ENCODE results near the gene SCLT1.

The SCLT1 gene

DNA sequence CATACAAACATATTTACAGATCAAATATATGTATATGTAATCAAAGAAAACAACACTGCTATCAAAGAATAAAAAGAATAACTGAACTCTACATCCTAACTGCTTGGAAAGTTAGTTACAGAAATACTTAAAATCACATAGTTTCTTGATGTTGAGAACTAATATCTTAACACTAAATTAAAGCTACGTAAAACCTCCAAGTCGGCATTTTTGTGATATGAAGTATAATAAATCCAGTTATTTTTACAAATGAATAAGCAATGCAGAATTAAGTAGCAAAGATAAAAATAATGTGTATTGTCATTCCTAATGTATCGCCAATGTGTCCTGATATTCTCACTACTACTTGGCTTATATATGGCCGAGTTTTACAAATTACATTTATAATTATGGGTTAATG lies 215.4 kb downstream of the SCLT1 start:
- Histone ChIP-seq H3K36me3 (ENCODE audit: insufficient read depth, insufficient read length, low read length) (peaks cover 11% of the 10 kb centered on the region), H3K9me3 (ENCODE audit: insufficient read depth, low read length) (no peaks in the 10 kb centered on the region), H3K27me3 (ENCODE audit: insufficient read depth, insufficient read length) (no peaks in the 10 kb centered on the region), H3K9ac (ENCODE audit: insufficient read length, low read depth) (no peak overlapping the region), H3K4me3 (ENCODE audit: insufficient read length, low read depth) (no peak overlapping the region), H3K4me1 (ENCODE audit: insufficient read depth, insufficient read length) (no peaks in the 10 kb centered on the region)
- no peak for DNase-seq (ENCODE audit: low read depth, low spot score)
- TF ChIP-seq YY1 (IDR thresholded peaks at IDR 0.05; ENCODE audit: insufficient read depth, insufficient read length) (no peak), SUZ12 (IDR thresholded peaks at IDR 0.05; ENCODE audit: extremely low read depth, insufficient read depth, insufficient read length) (no peak)

DNA sequence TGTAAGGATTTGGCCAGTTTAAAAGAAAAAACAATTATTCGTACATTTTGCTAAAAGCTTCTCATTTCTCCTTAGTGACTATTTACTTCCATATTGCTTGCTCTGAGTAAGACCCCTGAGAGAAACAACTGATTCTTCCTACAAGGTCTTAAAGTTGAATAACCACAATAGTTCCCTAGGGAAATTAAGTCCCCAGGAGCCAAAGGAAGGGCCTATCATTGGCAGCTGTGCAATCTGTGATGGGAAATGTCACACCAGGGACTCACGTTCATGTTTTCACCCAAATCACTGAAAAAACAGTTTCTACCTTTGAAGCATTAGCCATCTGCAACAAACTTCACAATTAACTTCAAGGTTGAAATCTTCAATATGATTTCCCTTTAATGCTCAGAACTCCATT lies 217.1 kb downstream of the SCLT1 start:
- no peak overlapping the region for H3K4me3 ChIP-seq (ENCODE audit: insufficient read length, low read depth)
- no peaks in the 10 kb centered on the region for H3K4me1 ChIP-seq (ENCODE audit: insufficient read depth, insufficient read length)
- no peak for DNase-seq (ENCODE audit: low read depth, low spot score)
- no peaks in the 10 kb centered on the region for H3K27me3 ChIP-seq (ENCODE audit: insufficient read depth, insufficient read length)
- H3K9ac ChIP-seq (ENCODE audit: insufficient read length, low read depth) = no peak overlapping the region
- no peak for TF ChIP-seq SUZ12 (IDR thresholded peaks at IDR 0.05; ENCODE audit: extremely low read depth, insufficient read depth, insufficient read length)
- TF ChIP-seq YY1 (IDR thresholded peaks at IDR 0.05; ENCODE audit: insufficient read depth, insufficient read length) = no peak
- TF ChIP-seq ZNF274 (IDR thresholded peaks at IDR 0.05; ENCODE audit: low read depth, low read length) = no peak
- H3K9me3 ChIP-seq (ENCODE audit: insufficient read depth, low read length) = no peaks in the 10 kb centered on the region
- H3K36me3 ChIP-seq (ENCODE audit: insufficient read depth, insufficient read length, low read length) = peaks cover 29% of the 10 kb centered on the region

DNA sequence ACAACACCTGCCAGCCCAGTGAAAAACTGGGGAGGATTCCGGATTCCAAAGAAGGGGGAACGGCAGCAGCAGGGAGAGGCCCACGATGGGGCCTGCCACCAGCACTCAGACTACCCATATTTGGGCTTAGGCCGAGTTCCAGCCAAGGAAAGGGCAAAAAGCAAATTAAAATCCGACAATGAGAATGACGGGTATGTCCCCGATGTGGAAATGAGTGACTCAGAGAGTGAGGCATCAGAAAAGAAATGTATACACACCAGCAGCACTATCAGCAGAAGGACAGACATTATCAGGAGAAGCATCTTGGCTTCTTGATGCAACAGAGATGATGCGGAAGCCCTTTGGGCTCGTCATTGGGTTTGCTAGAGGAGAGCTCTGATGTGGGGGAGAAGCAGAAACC lies 221.4 kb downstream of the SCLT1 start:
- no peaks in the 10 kb centered on the region for H3K4me1 ChIP-seq (ENCODE audit: insufficient read depth, insufficient read length)
- TF ChIP-seq YY1 (IDR thresholded peaks at IDR 0.05; ENCODE audit: insufficient read depth, insufficient read length) (no peak), SUZ12 (IDR thresholded peaks at IDR 0.05; ENCODE audit: extremely low read depth, insufficient read depth, insufficient read length) (no peak), ZNF274 (IDR thresholded peaks at IDR 0.05; ENCODE audit: low read depth, low read length) (no peak)
- H3K27me3 ChIP-seq (ENCODE audit: insufficient read depth, insufficient read length) = no peaks in the 10 kb centered on the region
- peaks cover 70% of the 10 kb centered on the region for H3K36me3 ChIP-seq (ENCODE audit: insufficient read depth, insufficient read length, low read length)
- no peak for DNase-seq (ENCODE audit: low read depth, low spot score)
- H3K9ac ChIP-seq (ENCODE audit: insufficient read length, low read depth) = no peak overlapping the region
- H3K9me3 ChIP-seq (ENCODE audit: insufficient read depth, low read length) = no peaks in the 10 kb centered on the region
- no peak overlapping the region for H3K4me3 ChIP-seq (ENCODE audit: insufficient read length, low read depth)

- Histone ChIP-seq H3K27me3 (ENCODE audit: insufficient read depth, insufficient read length) (no peaks in the 10 kb centered on the region), H3K9me3 (ENCODE audit: insufficient read depth, low read length) (no peaks in the 10 kb centered on the region), H3K4me3 (ENCODE audit: insufficient read length, low read depth) (no peak overlapping the region), H3K4me1 (ENCODE audit: insufficient read depth, insufficient read length) (no peaks in the 10 kb centered on the region), H3K36me3 (ENCODE audit: insufficient read depth, insufficient read length, low read length) (peaks cover 85% of the 10 kb centered on the region), H3K9ac (ENCODE audit: insufficient read length, low read depth) (no peak overlapping the region)
- no peak for TF ChIP-seq ZNF274 (IDR thresholded peaks at IDR 0.05; ENCODE audit: low read depth, low read length)
- TF ChIP-seq SUZ12 (IDR thresholded peaks at IDR 0.05; ENCODE audit: extremely low read depth, insufficient read depth, insufficient read length) = no peak
- TF ChIP-seq YY1 (IDR thresholded peaks at IDR 0.05; ENCODE audit: insufficient read depth, insufficient read length) = no peak
- no peak for DNase-seq (ENCODE audit: low read depth, low spot score)
Measured at GRCh38 chr4:128869776-128870509, 223.4 kb downstream of the SCLT1 start.

DNA sequence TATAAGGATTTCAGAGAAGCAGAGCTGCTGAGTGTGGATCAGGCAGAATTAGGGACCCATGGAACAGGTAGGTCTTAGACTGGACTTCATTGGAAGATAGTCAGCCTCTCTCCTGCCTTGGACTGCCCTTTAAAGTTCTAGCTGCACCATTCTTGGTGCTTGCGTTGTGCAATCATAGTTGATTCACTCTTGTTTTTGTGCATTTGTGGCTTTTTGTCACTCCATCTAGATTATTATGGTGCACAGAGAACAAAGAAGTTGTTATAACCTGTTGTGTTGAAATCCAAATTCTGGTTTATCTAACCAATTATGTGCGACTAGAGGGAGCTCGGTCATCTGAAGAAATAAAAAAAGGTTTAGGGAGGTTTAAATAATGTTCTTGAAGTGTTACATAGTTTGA lies 224.6 kb downstream of the SCLT1 start:
- Histone ChIP-seq H3K9me3 (ENCODE audit: insufficient read depth, low read length) (no peaks in the 10 kb centered on the region), H3K36me3 (ENCODE audit: insufficient read depth, insufficient read length, low read length) (peaks cover 91% of the 10 kb centered on the region), H3K9ac (ENCODE audit: insufficient read length, low read depth) (no peak overlapping the region), H3K4me3 (ENCODE audit: insufficient read length, low read depth) (no peak overlapping the region), H3K4me1 (ENCODE audit: insufficient read depth, insufficient read length) (no peaks in the 10 kb centered on the region), H3K27me3 (ENCODE audit: insufficient read depth, insufficient read length) (no peaks in the 10 kb centered on the region)
- no peak for DNase-seq (ENCODE audit: low read depth, low spot score)
- TF ChIP-seq YY1 (IDR thresholded peaks at IDR 0.05; ENCODE audit: insufficient read depth, insufficient read length) (no peak), ZNF274 (IDR thresholded peaks at IDR 0.05; ENCODE audit: low read depth, low read length) (no peak), SUZ12 (IDR thresholded peaks at IDR 0.05; ENCODE audit: extremely low read depth, insufficient read depth, insufficient read length) (no peak)

DNA sequence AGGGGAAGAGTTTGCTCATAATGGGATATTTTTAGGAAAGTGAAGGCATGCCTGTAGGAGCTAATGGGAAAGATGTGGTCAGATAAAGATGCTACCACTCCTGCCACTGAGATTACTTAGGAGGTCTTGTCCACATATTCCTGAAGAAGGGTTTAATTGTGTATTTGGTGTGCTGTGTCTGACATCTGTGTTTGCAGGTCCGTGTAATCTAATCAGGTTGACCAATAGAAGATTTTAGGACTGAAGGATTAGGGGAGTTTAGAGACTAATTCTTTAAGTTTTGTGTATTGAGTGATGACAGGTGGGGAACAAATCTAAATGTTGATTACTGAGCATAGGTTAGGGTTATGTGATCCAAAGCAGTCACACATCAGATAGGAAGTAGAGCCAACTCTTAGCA lies 226.6 kb downstream of the SCLT1 start:
- no peak overlapping the region for H3K9ac ChIP-seq (ENCODE audit: insufficient read length, low read depth)
- peaks cover 6% of the 10 kb centered on the region for H3K4me1 ChIP-seq (ENCODE audit: insufficient read depth, insufficient read length)

GRCh38 chr4:128866269-128866668 lies 227.1 kb downstream of the SCLT1 start:
- H3K36me3 ChIP-seq (ENCODE audit: insufficient read depth, insufficient read length, low read length) = peaks cover 95% of the 10 kb centered on the region
- H3K9me3 ChIP-seq (ENCODE audit: insufficient read depth, low read length) = no peaks in the 10 kb centered on the region
- H3K4me1 ChIP-seq (ENCODE audit: insufficient read depth, insufficient read length) = peaks cover 6% of the 10 kb centered on the region
- no peaks in the 10 kb centered on the region for H3K27me3 ChIP-seq (ENCODE audit: insufficient read depth, insufficient read length)
- no peak overlapping the region for H3K9ac ChIP-seq (ENCODE audit: insufficient read length, low read depth)
- H3K4me3 ChIP-seq (ENCODE audit: insufficient read length, low read depth) = no peak overlapping the region
- DNase-seq (ENCODE audit: low read depth, low spot score) = no peak
- TF ChIP-seq YY1 (IDR thresholded peaks at IDR 0.05; ENCODE audit: insufficient read depth, insufficient read length) = no peak
- no peak for TF ChIP-seq SUZ12 (IDR thresholded peaks at IDR 0.05; ENCODE audit: extremely low read depth, insufficient read depth, insufficient read length)
- TF ChIP-seq ZNF274 (IDR thresholded peaks at IDR 0.05; ENCODE audit: low read depth, low read length) = no peak

More for the DNA sequence above, 226.6 kb downstream of the SCLT1 start:
- Histone ChIP-seq H3K4me3 (ENCODE audit: insufficient read length, low read depth) (no peak overlapping the region), H3K27me3 (ENCODE audit: insufficient read depth, insufficient read length) (no peaks in the 10 kb centered on the region), H3K36me3 (ENCODE audit: insufficient read depth, insufficient read length, low read length) (peaks cover 95% of the 10 kb centered on the region), H3K9me3 (ENCODE audit: insufficient read depth, low read length) (no peaks in the 10 kb centered on the region)
- TF ChIP-seq YY1 (IDR thresholded peaks at IDR 0.05; ENCODE audit: insufficient read depth, insufficient read length) (no peak), ZNF274 (IDR thresholded peaks at IDR 0.05; ENCODE audit: low read depth, low read length) (no peak), SUZ12 (IDR thresholded peaks at IDR 0.05; ENCODE audit: extremely low read depth, insufficient read depth, insufficient read length) (no peak)
- no peak for DNase-seq (ENCODE audit: low read depth, low spot score)

All from NT2/D1 (cell line).